GM21528 (cell line): ENCODE measurements around the gene MYO10.

Experiments
- ATAC-seq: cut with Tn5 transposase; IDR thresholded peaks from one replicate; pipeline ENCODE4 v1.9.1; 2021; ENCODE audit warnings: mild to moderate bottlenecking, moderate library complexity; ENCODE audit not compliant: unreplicated experiment, low FRiP score

Gene MYO10

DNA sequence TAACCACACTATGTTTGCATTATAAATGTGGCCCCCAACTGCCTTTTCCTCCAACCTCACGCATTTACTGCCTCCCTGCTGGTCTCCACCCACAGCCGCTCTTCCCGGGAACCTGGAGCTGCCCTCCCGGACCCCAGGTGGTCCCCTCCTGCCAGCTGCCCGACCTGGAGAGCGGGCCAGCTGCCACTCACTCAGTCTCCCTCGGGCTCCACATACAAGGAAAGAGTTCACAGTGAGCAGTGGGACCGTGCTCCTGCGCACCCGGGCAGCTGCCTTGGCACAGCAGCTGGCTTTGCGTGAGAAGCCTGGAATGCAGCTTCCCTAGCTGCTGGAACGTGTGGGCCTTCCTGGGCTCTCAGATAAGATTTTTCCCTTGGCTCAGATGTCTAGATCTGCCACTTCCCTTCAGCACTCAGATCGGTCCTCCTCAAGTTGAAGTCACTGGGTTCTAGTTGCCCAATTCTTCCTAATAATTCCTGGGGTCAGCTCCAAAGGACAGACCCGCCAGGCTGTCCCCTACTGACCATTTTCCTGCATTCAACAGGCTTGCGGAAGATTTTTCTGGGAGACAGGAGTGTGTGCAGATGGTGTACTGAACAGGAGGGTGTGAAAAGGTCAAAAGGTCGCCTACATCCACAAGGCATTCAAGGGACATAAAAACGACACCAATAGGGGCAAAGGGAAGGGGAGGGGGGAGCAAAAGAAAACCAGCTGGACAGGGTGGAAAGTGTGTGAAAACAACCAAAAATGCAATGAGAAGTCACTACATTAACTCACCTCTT lies 69.1 kb downstream of the MYO10 start:
- no peak for ATAC-seq

DNA sequence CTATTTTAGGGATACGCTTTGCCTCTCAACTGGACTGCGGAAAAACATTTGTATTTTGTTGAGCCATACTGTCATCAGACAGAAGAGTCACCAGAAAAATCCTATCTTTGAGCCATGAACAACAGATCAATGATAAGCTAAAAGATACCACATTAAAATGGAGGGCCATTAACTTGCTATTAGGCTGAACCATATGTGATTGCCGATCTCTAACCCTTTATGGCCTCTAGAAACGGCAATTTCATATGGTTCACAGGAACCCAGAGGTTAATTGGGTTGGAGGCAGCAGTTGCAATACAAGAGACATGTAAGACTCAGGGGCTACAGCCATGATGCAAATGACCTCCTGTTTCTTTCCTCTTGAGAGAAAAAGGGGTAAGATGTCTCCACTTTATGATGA lies 69.8 kb downstream of the MYO10 start:
- ATAC-seq: no peak

DNA sequence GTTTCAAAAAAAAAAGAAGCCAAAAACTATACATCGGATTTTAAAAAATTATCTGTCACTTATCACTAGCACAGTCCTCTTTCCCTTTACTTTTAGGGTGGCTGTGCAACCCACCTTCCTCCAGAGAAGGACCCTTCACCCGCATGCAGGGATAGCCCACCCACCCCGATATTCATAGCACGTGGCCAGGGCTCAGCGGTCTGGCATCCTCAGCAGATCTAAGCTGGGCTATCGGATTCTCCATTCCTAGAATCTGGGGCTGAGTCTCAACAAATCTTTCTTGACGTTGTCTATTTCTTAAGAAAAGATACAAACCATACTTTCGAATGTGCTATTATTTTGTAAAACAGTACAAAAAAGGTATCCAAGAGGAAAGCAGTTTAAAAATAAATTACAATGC lies 70.9 kb downstream of the MYO10 start:
- no peak for ATAC-seq

DNA sequence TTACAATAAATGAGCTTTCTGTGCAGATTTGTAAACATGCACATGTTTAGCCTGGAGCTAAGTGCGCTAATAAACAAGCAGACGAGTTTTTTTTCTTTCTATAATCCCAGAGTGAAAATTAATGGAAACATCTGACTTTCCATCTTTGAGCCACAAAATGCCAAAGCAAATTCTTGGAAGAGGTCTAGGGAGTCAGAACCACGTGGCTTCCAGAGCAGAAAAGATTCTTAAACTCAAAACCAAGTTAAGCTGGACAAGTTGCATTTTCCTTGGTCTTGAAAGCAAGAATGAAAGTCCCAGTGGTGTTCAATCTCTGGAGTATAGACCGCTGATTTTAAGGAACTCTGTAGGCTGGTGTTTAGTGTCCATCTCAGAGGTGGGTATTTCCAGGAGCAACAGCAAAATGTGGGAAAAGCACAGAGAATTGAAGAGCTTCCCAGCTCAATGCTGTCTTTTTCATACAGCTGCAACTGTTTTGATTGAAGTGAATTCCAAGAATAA lies 71.4 kb downstream of the MYO10 start:
- no peak for ATAC-seq

DNA sequence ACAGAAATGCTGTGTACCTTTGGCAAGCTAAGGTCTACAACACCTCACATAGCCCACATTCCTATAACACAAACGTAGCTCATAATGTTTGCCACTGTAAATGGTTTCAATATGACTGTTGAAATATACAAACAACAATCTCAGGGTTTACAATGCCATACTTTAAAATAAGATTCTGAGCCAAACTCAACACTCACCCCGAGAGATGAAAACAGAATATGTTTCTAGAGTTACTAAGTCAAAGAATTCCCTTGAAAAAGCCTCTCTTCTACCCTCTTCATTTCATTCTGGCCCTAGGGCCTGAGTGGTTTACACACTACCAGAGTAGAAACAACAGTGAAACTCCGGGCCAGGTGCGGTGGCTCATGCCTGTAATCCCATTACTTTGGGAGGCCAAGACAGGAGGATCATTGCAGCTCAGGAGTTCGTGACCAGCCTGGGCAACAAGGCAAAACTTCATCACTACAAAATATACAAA lies 72.6 kb downstream of the MYO10 start:
- no peak for ATAC-seq

DNA sequence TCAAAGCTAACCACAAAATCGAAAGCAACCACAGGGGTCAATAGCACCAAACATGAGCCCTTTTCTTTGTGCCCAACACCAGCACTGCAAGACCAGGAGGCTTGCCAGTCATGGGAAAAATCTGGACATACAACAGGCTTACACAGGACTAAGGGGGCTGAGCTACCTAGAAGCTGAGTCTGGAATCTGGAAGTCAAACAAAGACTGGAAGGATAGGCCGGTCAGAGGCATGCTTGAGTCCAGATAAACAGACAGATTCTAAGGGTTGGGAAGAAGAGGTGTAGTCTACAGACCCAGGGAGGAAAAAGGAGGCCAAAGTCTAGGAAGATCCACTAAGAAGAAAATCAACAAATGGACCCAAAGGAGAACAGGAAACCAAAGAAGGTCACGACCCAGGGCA lies 73.3 kb downstream of the MYO10 start:
- no peak for ATAC-seq

DNA sequence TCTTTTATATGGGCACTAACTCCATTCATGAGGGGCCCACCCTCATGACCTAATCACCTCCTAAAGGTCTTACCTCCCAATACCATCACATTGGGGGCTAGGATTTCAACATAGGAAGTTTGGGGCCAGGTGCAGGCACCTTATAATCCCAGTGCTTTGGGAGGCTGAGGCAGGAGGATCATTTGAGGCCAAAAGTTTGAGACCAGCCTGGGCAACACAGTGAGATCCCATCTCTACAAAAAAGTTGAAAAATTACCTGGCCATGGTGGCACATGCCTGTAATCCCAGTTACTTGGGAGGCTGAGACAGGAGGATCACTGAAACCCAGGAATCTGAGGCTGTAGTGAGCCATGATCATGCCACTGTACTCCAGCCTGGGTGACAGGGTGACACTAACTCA lies 76.7 kb downstream of the MYO10 start:
- no peak for ATAC-seq

DNA sequence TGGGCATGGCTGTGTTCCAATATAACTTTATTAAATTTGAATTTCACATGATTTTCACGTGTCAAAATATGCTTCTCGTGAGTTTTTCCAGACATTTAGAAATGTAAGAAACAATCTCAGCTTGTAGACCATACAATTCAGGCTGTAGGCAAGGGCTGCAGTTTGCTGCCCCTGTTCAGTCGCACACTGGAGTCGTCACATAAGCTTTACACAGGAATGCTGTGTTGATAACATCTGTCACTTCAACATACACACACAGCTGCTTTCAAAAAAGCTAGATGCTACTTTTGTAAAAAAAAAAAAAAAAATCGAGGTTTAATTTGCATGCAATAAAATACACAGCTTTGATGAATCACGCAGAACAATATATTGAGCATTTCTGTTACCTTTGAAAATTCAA lies 77.9 kb downstream of the MYO10 start:
- ATAC-seq: no peak

DNA sequence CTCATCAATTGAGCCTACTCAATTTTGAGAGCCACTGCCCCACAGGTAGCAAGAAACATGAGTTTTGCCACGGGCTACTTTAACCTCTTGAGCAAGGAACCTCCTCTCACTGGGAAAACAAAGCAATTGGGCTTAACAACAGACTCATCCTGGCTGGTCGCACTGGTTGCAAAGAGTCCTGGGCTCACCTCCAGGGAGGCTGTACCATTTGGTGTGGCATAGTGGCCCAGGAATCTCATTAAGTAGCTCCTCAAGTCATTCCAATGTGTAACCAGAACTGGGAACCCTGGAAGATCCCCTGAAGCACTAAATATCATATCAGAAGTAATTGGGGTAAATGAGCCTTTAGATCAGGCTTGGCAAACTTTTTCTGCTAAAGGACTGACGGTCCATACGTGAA lies 78.5 kb downstream of the MYO10 start:
- ATAC-seq: no peak

DNA sequence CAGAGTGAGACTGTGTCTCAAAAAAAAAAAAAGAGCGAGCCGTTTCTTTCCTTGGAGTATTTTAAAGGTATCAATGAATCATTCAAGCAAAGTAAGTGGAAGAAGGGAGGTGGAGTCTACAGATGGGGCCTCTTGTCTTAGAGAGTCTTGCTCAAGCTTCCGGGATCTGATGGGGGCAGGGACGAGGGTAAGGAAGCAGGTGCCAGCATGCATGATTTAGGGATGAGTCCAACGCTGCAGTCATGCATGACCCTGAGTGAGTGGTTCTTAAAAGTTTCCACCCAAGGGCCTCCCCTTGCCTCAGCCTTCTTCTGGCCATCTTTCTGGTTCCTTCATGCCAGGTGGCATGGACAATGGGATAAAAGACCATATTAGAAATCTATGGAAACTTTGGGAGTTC lies 79.6 kb downstream of the MYO10 start:
- no peak for ATAC-seq

DNA sequence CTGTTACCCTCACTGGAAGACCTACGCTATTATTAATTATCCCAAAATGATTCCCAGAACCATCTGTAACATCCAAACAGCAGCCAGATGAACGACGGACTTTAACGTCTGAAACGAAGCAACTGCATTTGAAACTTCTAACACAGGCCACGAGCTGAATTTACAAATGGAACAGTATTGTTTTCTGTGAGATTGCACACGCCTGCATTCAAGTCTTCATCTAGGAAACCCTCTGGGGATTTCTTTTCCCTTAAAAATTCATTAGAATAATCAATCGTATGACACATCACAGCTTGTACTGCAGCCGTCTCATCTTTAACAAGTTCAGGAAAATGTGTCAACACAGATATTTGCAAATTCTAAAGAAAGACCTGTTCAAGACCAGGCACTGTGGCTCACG lies 80.2 kb downstream of the MYO10 start:
- ATAC-seq: no peak

DNA sequence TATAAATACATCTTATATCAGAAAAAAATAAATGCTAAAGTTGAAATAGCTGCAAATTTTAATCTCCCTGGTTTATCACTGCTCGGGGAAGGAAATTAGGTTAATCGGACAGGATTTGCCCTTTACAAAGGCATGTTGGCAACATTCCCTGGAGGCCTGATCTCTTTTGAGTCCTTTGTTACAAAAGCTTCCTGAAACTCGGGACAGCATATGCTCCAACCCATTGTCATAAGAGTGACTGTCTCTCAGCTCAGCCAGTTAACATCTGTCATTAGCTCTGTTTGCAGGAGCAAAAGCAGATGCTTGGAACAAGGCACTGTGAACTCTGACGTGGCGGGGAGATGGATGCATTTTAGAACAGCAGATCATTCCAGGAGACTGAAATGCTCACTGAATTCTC lies 80.6 kb downstream of the MYO10 start:
- no peak for ATAC-seq

DNA sequence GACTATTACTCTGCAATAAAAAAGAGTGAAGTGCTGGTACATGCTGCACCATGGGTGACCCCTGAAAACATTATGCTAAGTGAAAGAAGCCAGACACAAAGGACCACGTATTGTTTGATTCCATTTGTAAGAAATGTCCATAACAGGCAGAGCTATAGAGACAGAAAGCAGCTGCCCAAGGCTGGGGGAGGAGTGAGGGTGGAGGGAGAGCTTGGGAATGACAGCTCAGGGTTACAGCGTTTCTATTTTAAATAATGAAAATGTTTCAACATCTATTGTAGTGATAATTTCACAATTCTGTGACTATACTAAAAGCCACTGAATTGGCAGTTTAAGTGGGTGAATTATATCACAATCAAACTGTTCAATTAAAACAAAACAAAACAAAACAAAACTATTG lies 81.7 kb downstream of the MYO10 start:
- no peak for ATAC-seq

DNA sequence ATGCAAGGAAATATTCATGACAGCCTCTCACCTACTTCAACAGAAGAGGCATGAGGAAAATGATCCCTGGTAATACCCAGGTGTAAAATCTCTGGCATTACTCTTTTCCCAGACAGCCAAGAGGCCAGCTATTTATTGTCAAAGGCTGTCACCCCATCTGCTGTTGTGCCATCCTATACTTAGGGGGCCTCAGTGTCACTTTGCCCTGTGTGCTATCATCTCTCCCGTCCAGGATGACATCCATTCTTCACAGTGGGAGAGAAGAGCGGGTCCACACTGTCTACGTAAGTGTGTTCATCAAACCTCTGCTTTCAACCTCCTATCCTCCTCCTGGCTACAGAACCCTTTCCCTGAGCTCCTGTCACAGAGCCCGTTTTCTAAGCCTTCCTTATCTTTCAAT lies 82.6 kb downstream of the MYO10 start:
- ATAC-seq: no peak

DNA sequence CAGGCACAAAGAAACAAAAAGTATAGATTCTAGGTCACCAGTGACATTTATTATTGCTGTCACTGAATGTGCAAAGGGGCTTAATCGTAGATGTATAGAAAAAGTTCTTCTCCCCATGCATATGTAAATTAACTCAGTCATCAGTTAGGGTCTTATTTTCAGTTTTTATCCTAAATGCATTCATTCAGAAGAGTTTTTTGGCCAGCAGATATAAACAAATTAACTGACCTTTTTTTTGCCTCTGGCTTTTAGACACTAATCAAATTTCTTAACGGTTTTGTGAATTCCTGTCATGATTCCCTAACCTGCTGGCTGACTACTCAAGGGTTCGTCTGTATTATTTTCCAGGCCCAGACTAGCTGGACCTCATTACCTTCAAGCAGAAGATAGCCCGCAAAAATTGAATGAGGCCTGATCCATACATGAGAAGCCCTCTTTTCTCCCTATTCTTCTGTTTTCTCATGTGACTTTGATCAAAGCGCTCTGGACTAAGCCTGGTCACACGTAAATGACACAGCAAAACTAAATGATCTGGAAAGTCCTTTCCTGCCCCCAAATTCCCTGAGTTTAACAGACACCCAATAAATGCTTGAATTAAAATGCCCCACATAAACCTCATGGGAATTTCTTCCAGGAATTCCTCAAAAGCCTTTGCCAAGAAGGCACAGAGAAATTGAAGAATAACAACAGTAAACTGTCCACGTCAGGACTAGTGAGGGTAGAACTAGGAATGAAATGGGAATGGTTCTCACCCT lies 83.7 kb downstream of the MYO10 start:
- no peak for ATAC-seq

DNA sequence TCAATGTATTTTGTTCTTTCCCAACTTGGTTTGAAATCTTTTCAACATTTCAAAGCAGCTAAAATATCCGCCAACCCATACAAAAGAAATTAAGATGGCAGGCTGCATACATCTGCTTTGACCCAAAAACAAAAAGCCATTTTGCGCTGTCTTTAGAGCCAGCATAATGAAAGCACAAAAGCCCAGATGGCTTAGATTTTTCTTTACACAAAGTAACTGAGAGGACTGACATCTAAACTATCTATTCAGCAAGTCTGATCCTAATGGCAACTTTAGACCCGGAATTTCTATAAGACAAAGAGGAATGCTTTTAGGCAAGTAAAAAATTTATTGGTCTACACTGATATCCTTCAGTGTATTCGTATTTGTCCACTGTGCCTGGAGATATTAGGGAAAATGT lies 86.3 kb downstream of the MYO10 start:
- no peak for ATAC-seq

DNA sequence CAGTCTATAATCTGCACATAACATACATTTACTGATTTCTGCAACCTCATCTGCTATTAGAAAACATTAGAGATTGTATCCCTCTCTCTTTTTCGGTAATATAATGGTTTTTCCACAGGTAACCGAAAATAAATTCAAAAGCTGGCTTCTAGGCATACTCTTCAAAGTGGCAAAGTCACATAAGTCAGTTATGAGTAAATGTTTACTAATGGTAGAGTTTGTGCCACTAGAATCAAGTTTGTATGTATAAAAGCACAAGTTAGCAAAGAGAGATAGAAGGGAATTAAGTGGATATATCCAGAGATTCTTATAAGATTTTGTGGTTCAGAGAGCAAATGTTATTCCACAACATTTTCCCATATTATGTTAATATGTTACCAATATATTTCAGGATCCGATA lies 86.9 kb downstream of the MYO10 start:
- ATAC-seq: no peak

DNA sequence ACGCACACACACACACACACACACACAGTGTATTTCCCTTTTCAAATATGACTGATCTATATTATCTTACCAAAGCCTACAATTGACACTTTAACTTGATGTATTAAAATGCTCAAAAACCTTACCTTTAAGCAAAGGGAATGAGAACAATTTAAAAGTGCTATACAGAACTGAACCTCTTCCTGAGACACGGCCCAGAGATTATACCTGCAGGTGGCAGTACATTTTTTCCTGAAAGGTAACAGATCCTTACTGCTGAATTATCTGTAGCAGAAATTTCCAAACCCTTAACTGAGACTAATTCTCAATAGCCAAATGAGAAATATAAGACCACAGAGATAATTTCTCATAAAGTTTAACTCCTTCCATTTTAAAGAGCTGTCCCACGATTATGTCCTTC lies 91.1 kb downstream of the MYO10 start:
- ATAC-seq: no peak

DNA sequence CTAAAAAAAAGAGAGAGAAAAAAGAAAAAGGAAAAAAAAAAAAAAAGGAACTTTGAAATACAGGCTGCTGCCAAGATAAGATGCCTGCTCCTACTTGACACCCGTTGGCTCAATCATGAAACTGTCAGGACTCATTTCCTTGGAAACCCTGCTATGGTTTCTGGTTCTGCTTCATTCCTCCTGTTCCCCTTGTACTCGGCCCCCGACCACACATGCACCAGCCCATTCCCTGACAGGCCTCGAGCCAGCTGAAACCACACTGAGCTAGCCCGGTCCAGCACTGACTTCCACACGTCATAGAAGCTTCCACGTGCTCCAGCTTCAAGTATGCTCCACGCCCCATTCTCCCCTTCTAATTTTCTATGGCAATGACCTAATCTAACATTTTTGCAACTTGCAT lies 93.2 kb downstream of the MYO10 start:
- ATAC-seq: no peak

DNA sequence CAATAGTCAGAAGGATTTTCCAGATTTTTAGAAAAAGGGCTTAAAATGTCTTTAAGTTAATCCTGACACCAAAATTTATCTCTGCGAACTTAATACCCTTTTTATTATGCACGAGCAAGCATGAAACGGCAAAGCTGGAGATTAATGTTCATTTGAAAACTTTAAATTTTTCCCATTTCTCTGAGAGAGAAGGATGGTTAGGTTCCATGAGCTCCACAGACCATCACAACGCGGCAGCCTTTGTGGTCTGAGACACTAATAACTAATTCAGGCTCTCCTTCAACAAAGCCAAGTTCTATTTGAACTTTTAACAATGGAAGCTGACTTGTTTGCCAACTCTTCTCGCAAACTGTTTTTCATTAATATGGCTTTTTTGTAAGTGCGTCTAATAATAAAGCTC lies 94.7 kb downstream of the MYO10 start:
- ATAC-seq: no peak

DNA sequence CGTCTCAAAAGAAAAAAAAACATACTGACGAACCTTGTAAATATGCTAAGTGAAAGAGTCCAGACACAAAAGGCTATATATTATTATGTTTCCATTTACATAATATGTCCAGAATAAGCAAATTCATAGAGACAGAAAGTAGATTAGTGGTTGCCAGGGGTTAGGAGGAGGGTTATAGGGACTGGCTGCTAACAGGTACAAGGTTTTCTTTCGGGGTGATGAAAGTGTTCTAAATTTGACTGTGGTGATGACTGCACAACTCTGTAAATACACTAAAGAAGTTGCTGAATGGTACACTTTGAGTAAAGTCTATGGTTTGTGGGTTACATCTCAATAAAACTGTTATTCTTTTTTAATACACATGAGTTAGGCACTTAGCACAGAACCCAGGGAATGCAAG lies 98.8 kb downstream of the MYO10 start:
- no peak for ATAC-seq

DNA sequence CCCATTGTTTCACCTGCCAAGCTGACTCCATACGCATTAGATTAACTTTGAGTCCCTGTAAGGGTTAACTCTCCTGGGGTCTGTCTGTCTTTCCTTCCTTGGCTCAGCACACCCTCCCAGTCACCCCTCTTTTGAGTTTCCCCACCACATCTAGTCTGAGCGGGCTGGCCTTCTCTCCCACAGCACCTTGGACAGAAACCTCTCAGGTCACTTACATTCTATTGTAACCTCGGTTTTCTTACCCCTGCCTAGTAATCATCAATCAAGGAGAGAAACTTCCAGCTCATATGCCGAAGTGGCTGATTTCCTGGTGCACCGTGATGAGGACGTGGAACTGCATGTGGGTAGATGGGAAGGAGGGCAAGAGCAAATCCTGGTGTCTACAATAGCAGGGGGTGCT lies 102.1 kb downstream of the MYO10 start:
- no peak for ATAC-seq
